IMR-90 (cell line): ENCODE data around the gene MMEL1. TPM values are rescaled to one million over a fixed set of nuclear protein-coding genes. Genes with fewer than 3 reads are reported as not detected.

ENCODE experiments used
- ATAC-seq: fragments of 200-7000 bp; cut with Tn5 transposase; 2 replicates; pipeline ENCODE4 v1.9.1; 2020; ENCODE audit warnings: low read depth, mild to moderate bottlenecking, moderate library complexity
- BruUV-seq: library from RNA; stranded (reverse); fragments of 400-500 nt; replicated peaks from 2 replicates; lab custom pipeline; 2021; lab: Mats Ljungman, UMichigan
- CTCF ChIA-PET: fragments of 300-600 bp; formaldehyde crosslinking; extraction: SDS; loops from one replicate; lab custom pipeline; 2021; ENCODE audit warnings: antibody characterized with exemption; lab: Yijun Ruan, JAX
- POLR2A ChIA-PET: fragments of 300-600 bp; sonication (Branson Sonifier 250); formaldehyde crosslinking; loops from one replicate; lab custom pipeline; 2022; ENCODE audit warnings: antibody characterized with exemption; ENCODE audit not compliant: unreplicated experiment; lab: Charles Lee
- DNase-seq: peaks from one replicate; pipeline ENCODE4 v3.0.0; 2013
- H2AFZ ChIP-seq: replicated peaks from 2 replicates; pipeline ENCODE3; 2013; ENCODE audit warnings: low read length, mild to moderate bottlenecking; ENCODE audit not compliant: poor library complexity
- H2AK5ac ChIP-seq: 2 replicates; pipeline ENCODE4 v1.6.1; 2013; ENCODE audit warnings: low read depth, low read length, inconsistent platforms
- H2AK9ac ChIP-seq: replicated peaks from 2 replicates; pipeline ENCODE3; 2013; ENCODE audit warnings: mild to moderate bottlenecking, low read depth, low read length, moderate library complexity; ENCODE audit not compliant: poor library complexity
- H2BK120ac ChIP-seq: 2 replicates; pipeline ENCODE4 v1.6.1; 2013; ENCODE audit warnings: low read depth, low read length, inconsistent platforms
- H2BK15ac ChIP-seq: 3 replicates; pipeline ENCODE4 v1.6.1; 2013; ENCODE audit warnings: low read depth, low read length, inconsistent platforms
- H2BK20ac ChIP-seq: 2 replicates; pipeline ENCODE4 v1.6.1; 2013; ENCODE audit warnings: low read depth, mild to moderate bottlenecking, inconsistent platforms, low read length, moderate library complexity
- H2BK5ac ChIP-seq: 2 replicates; pipeline ENCODE4 v1.6.1; 2013; ENCODE audit warnings: mild to moderate bottlenecking, low read depth, low read length, inconsistent platforms; ENCODE audit not compliant: poor library complexity, severe bottlenecking
- H3K14ac ChIP-seq: replicated peaks from 2 replicates; pipeline ENCODE4 v1.6.1; 2013; ENCODE audit warnings: low read depth, low read length, inconsistent platforms
- H3K18ac ChIP-seq: 2 replicates; pipeline ENCODE4 v1.6.1; 2013; ENCODE audit warnings: low read depth, low read length, control low read depth
- H3K23ac ChIP-seq: 2 replicates; pipeline ENCODE4 v1.6.1; 2013; ENCODE audit warnings: low read depth, low read length, inconsistent platforms
- H3K27ac ChIP-seq: 2 replicates; pipeline ENCODE4 v1.5.1; 2013; ENCODE audit warnings: mild to moderate bottlenecking, control low read depth, low read length; ENCODE audit not compliant: insufficient read depth
- H3K27me3 ChIP-seq: 2 replicates; pipeline ENCODE4 v1.6.1; 2013; ENCODE audit warnings: low read length; ENCODE audit not compliant: control insufficient read depth, insufficient read depth
- H3K36me3 ChIP-seq: 2 replicates; pipeline ENCODE4 v1.6.1; 2013; ENCODE audit warnings: low read length, mixed read lengths; ENCODE audit not compliant: control insufficient read depth, insufficient read depth
- H3K4ac ChIP-seq: 2 replicates; pipeline ENCODE4 v1.6.1; 2013; ENCODE audit warnings: low read depth, low read length, inconsistent platforms
- H3K4me1 ChIP-seq: 2 replicates; pipeline ENCODE4 v1.6.1; 2013; ENCODE audit warnings: low read length, mixed read lengths; ENCODE audit not compliant: control insufficient read depth, insufficient read depth
- H3K4me2 ChIP-seq: 2 replicates; pipeline ENCODE4 v1.6.1; 2013; ENCODE audit warnings: low read depth, mild to moderate bottlenecking, control low read depth, low read length, moderate library complexity
- H3K4me3 ChIP-seq: 2 replicates; pipeline ENCODE4 v1.5.1; 2013; ENCODE audit warnings: low read depth, mild to moderate bottlenecking, control low read depth, low read length, moderate library complexity; ENCODE audit not compliant: insufficient read depth
- H3K56ac ChIP-seq: 2 replicates; pipeline ENCODE4 v1.6.1; 2013; ENCODE audit warnings: low read length, inconsistent platforms; ENCODE audit not compliant: insufficient read depth; ENCODE audit errors: extremely low read depth
- H3K79me1 ChIP-seq, 2 experiments: 2 replicates each; pipeline ENCODE4 v1.6.1; 2013; ENCODE audit warnings: low read length in 2 of 2, inconsistent platforms in 1 of 2, low read depth in 1 of 2
- H3K9ac ChIP-seq: 2 replicates; pipeline ENCODE4 v1.6.1; 2013; ENCODE audit warnings: low read depth, low read length, control low read depth
- H3K9me1 ChIP-seq: 2 replicates; pipeline ENCODE4 v1.6.1; 2013; ENCODE audit warnings: low read length, inconsistent platforms; ENCODE audit not compliant: insufficient read depth
- H3K9me3 ChIP-seq: 2 replicates; pipeline ENCODE4 v1.6.1; 2013; ENCODE audit warnings: low read length; ENCODE audit not compliant: control insufficient read depth, insufficient read depth
- H4K20me1 ChIP-seq: 2 replicates; pipeline ENCODE4 v1.6.1; 2013; ENCODE audit warnings: low read length, inconsistent platforms; ENCODE audit not compliant: insufficient read depth
- H4K5ac ChIP-seq: 2 replicates; pipeline ENCODE4 v1.6.1; 2013; ENCODE audit warnings: mild to moderate bottlenecking, low read depth, low read length, control low read depth
- H4K8ac ChIP-seq, 2 experiments: 2 replicates each; pipeline ENCODE4 v1.6.1; 2013; ENCODE audit warnings: low read depth in 2 of 2, low read length in 2 of 2, control low read depth in 1 of 2, inconsistent platforms in 1 of 2
- H4K91ac ChIP-seq: 2 replicates; pipeline ENCODE4 v1.6.1; 2013; ENCODE audit warnings: low read depth, low read length, inconsistent platforms; ENCODE audit not compliant: insufficient read depth
- RFX5 ChIP-seq: IDR thresholded peaks from 2 replicates; pipeline ENCODE4 v1.8.0; 2012; ENCODE audit warnings: low read depth, mild to moderate bottlenecking, low read length, moderate library complexity
- USF2 ChIP-seq: fragments of 150-350 bp; IDR thresholded peaks from 2 replicates; pipeline ENCODE4 v1.6.1; 2017; ENCODE audit warnings: mild to moderate bottlenecking, antibody characterized with exemption, low read length, low read depth
- WGBS, 2 experiments: methylation state at CpG; one replicate each; pipeline versions ENCODE4 v1.1.5 to v1.1.7; 2013; ENCODE audit warnings: missing lambda C conversion rate in 2 of 2; ENCODE audit not compliant: insufficient read length in 1 of 2; ENCODE audit errors: extremely low coverage in 2 of 2; 5-methylcytosine and 5-hydroxymethylcytosine counted together
- dilution Hi-C: fragments of 300-500 bp; cut with HindIII; formaldehyde crosslinking; loops from one replicate; pipeline ENCODE4 v1.14.3; 2018; ENCODE audit warnings: low sequenced_read_pairs; ENCODE audit not compliant: unreplicated experiment
- in situ Hi-C: fragments of 300-500 bp; cut with MboI; formaldehyde crosslinking; loops from 3 replicates; pipeline ENCODE4 v1.14.3; 2019; ENCODE audit warnings: low sequenced_read_pairs, inconsistent platforms, mixed read lengths
- intact Hi-C: fragments of 100-400 bp; cut with micrococcal nuclease; formaldehyde crosslinking; loops from 2 replicates; pipeline ENCODE4 v1.10.0; 2022
- polyA plus RNA-seq, 3 experiments: library from polyadenylated mRNA; depleted of rRNA; stranded (reverse); fragments of >200 nt; gene quantifications; 2 replicates each; pipeline ENCODE4 v1.2.3, GENCODE V29; 2012; ENCODE audit warnings: low replicate concordance in 1 of 3
- total RNA-seq: library from RNA; depleted of rRNA; stranded (reverse); fragments of >200 nt; gene quantifications from 2 replicates; pipeline ENCODE4 v1.2.3, GENCODE V29; 2012

MMEL1 gene
- total and polyA plus RNA-seq, 2 of the 4 experiments (the other 2 are of a cell fraction) = under 0.01 to 0.12 TPM

GRCh38 chr1:2555634-2556276, 77.1 kb downstream of the MMEL1 start:
- Histone ChIP-seq H2BK20ac (0 out of 2 replicates have a peak overlapping the region, but pooled peaks have one; percentile 58), H4K91ac (no peak overlapping the region), H3K27me3 (no peaks in the 10 kb centered on the region; the same call in 1 of the 2 replicates), H3K14ac (0 out of 2 replicates have a peak overlapping the region, but pooled peaks have one; percentile 89), H3K36me3 (no peaks in the 10 kb centered on the region), H4K20me1 (no peaks in the 10 kb centered on the region), H3K79me1 (no peaks in the 10 kb centered on the region), H3K18ac (no peak overlapping the region; the same call in 1 of the 2 replicates), H2AK5ac (peak overlapping the region; percentile 59; the same call in 1 of the 2 replicates), H4K8ac (peak overlapping the region; percentile 80 to 88), H3K23ac (peak overlapping the region; percentile 1; the same call in 1 of the 2 replicates), H3K9me1 (no peaks in the 10 kb centered on the region), H2BK15ac (peak overlapping the region; percentile 61; the same call in 1 of the 3 replicates), H2AFZ (peak overlapping the region; percentile 98), H2AK9ac (peak overlapping the region; percentile 47), H3K4ac (peak overlapping the region; percentile 93), H3K4me3 (peak overlapping the region; percentile 44), H3K27ac (no peak overlapping the region), H3K9ac (peak overlapping the region; percentile 70; the same call in 1 of the 2 replicates), H3K9me3 (no peaks in the 10 kb centered on the region), H3K56ac (0 out of 2 replicates have a peak overlapping the region, but pooled peaks have one; percentile 10), H3K4me2 (peak overlapping the region; percentile 90), H4K5ac (peak overlapping the region; percentile 78; the same call in 1 of the 2 replicates), H2BK120ac (peak overlapping the region; percentile 24; the same call in 1 of the 2 replicates), H3K4me1 (no peaks in the 10 kb centered on the region), H2BK5ac (no peak overlapping the region)
- WGBS, 2 experiments = 51% methylated on average over 13 of the region's 26 CpGs; no CpG with 5 or more reads in 1 of the 2 experiments
- TF ChIP-seq RFX5 = no peak
- TF ChIP-seq USF2 = peak; percentile 48; the same call in 1 of the 2 replicates
- ATAC-seq = peak; percentile 27
- CTCF ChIA-PET = no interaction called here
- no peak for DNase-seq
- in situ Hi-C loops (no loop called here), intact Hi-C loops (loop anchor here (1.0 to 2.0 kb wide), 2 partner anchors 88 to 869 kb away; no protein-coding TSS in a partner anchor), dilution Hi-C loops (no loop called here)
- no TSS peak for BruUV-seq
- POLR2A ChIA-PET = no interaction called here
